GM12874 (cell line): ENCODE results near the gene ZNF773.

Source experiments
- TF ChIP-seq, protein P1 (sequence below): IDR thresholded peaks from 2 replicates; pipeline ENCODE4 v1.5.1; 2011; ENCODE audit warnings: low read depth, mild to moderate bottlenecking, control low read depth, low read length, moderate library complexity; ENCODE audit not compliant: insufficient read depth

ZNF773 gene

DNA sequence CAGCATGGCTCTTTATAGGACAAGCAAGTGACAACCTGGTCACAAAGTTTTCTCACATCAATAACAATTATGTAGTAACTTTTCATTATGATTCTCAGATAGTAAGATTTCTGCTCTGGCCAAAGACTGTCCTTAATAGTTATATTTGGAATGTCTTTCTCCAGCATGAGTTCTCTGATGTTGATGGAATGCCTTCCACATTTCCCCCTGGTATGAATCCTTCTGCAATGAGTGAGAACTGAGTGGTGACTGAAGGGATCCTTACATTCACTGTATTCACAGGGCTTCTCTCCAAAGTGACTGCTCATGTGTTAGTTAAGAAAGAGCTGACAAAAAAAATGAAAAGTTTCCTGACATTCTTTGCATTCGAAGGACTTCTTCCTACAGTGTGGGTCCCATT is 46.8 kb downstream of the ZNF773 start:
- TF ChIP-seq, protein P1, sequence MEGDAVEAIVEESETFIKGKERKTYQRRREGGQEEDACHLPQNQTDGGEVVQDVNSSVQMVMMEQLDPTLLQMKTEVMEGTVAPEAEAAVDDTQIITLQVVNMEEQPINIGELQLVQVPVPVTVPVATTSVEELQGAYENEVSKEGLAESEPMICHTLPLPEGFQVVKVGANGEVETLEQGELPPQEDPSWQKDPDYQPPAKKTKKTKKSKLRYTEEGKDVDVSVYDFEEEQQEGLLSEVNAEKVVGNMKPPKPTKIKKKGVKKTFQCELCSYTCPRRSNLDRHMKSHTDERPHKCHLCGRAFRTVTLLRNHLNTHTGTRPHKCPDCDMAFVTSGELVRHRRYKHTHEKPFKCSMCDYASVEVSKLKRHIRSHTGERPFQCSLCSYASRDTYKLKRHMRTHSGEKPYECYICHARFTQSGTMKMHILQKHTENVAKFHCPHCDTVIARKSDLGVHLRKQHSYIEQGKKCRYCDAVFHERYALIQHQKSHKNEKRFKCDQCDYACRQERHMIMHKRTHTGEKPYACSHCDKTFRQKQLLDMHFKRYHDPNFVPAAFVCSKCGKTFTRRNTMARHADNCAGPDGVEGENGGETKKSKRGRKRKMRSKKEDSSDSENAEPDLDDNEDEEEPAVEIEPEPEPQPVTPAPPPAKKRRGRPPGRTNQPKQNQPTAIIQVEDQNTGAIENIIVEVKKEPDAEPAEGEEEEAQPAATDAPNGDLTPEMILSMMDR: no peak

DNA sequence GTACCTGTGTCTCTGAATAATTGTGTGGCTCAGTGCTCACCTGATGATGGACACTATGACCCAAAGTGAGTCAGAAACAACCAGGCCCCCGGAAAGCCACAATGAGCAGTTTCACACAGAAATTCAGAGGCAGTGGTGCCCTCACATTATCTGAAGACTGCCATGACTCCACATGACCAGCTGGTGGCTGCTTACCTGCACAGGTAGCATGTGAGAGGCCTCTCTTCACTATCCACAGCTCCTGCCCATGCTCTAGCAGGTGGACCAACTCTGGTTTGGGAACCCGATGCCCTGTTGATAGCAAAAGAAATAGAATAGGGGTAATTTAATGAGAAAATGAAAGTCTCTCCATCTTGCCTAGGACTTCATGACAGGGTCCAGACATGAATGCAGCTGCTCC is 52.7 kb downstream of the ZNF773 start:
- TF ChIP-seq, protein P1: no peak

DNA sequence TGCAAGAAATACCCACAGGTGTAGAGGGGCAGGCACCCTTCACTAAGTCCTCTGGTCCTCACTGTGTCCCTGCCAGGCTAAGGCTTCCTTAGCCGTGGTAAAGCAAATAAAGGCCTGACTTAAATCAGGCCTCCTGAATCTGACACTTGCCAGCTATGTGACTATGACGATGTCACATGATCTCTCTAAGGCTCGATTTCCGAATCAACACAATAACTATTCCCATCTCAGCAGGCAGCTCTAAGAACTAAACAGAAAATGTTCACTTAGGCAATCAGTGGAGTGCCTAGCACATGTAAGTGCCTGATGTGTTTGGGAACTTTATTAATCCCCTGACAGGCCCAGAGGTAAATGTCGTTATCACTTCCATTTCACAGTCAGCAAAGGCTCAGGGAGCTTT is 57.9 kb downstream of the ZNF773 start:
- TF ChIP-seq, protein P1: no peak
